HEK293T (cell line): ENCODE measurements around the gene PDPR.
"Not testable (repeated sequence)": the region's sequence is repeated elsewhere in the genome, so short reads cannot be mapped to it uniquely, and the experiment has no call there.

Experiments
- CTCF ChIA-PET: fragments of 350-600 bp; formaldehyde crosslinking; extraction: SDS; loops from one replicate; lab custom pipeline; 2021; ENCODE audit warnings: antibody characterized with exemption, inconsistent platforms; lab: Yijun Ruan, JAX
- POLR2A ChIA-PET: fragments of 350-600 bp; formaldehyde crosslinking; extraction: SDS; loops from one replicate; lab custom pipeline; 2020; ENCODE audit warnings: antibody characterized with exemption, inconsistent platforms; lab: Yijun Ruan, JAX
- DNase-seq: peaks from one replicate; pipeline ENCODE4 v3.0.0; 2012; ENCODE audit warnings: mixed read lengths; ENCODE audit errors: extremely low spot score
- ARNT ChIP-seq: fragments of 450-650 bp; IDR thresholded peaks from 2 replicates; pipeline ENCODE4 v1.6.1; 2017; ENCODE audit warnings: mild to moderate bottlenecking
- BHLHE40 ChIP-seq: fragments of 450-650 bp; IDR thresholded peaks from 2 replicates; pipeline ENCODE4 v1.6.1; 2016; ENCODE audit warnings: mild to moderate bottlenecking, moderate library complexity, borderline replicate concordance
- CTBP1 ChIP-seq: fragments of 450-650 bp; IDR thresholded peaks from 2 replicates; pipeline ENCODE4 v1.6.1; 2016; ENCODE audit warnings: borderline replicate concordance
- ELF4 ChIP-seq: fragments of 450-650 bp; IDR thresholded peaks from 2 replicates; pipeline ENCODE4 v1.6.1; 2017; ENCODE audit warnings: antibody characterized with exemption
- FOXA1 ChIP-seq: fragments of 450-650 bp; IDR thresholded peaks from 2 replicates; pipeline ENCODE4 v1.6.1; 2016; ENCODE audit warnings: mild to moderate bottlenecking
- FOXK2 ChIP-seq: fragments of 450-650 bp; IDR thresholded peaks from 2 replicates; pipeline ENCODE4 v1.6.1; 2016; ENCODE audit warnings: mild to moderate bottlenecking
- FOXM1 ChIP-seq: fragments of 450-650 bp; IDR thresholded peaks from 2 replicates; pipeline ENCODE4 v1.6.1; 2017; ENCODE audit warnings: mild to moderate bottlenecking, borderline replicate concordance
- HDGF ChIP-seq: fragments of 450-650 bp; IDR thresholded peaks from 2 replicates; pipeline ENCODE4 v1.6.1; 2017; ENCODE audit warnings: antibody characterized with exemption, borderline replicate concordance
- L3MBTL2 ChIP-seq: fragments of 450-650 bp; conservative IDR thresholded peaks from 2 replicates; pipeline ENCODE4 v1.6.1; 2016; ENCODE audit warnings: mild to moderate bottlenecking
- LEF1 ChIP-seq: fragments of 450-650 bp; IDR thresholded peaks from 2 replicates; pipeline ENCODE4 v1.6.1; 2017; ENCODE audit warnings: mild to moderate bottlenecking, borderline replicate concordance
- NFRKB ChIP-seq: fragments of 450-650 bp; IDR thresholded peaks from 2 replicates; pipeline ENCODE4 v1.6.1; 2016; ENCODE audit warnings: mild to moderate bottlenecking, moderate library complexity
- SP1 ChIP-seq: fragments of 450-650 bp; IDR thresholded peaks from 2 replicates; pipeline ENCODE4 v1.6.1; 2017
- SUZ12 ChIP-seq: fragments of 450-650 bp; IDR thresholded peaks from 2 replicates; pipeline ENCODE4 v1.6.1; 2016; ENCODE audit warnings: mild to moderate bottlenecking
- TARDBP ChIP-seq: fragments of 450-650 bp; IDR thresholded peaks from 2 replicates; pipeline ENCODE4 v1.6.1; 2016
- ZNF384 ChIP-seq: fragments of 450-650 bp; IDR thresholded peaks from 2 replicates; pipeline ENCODE4 v1.6.1; 2016
- TF ChIP-seq, protein P1 (sequence below): fragments of 450-650 bp; IDR thresholded peaks from 2 replicates; pipeline ENCODE4 v1.6.1; 2016

Gene PDPR

DNA sequence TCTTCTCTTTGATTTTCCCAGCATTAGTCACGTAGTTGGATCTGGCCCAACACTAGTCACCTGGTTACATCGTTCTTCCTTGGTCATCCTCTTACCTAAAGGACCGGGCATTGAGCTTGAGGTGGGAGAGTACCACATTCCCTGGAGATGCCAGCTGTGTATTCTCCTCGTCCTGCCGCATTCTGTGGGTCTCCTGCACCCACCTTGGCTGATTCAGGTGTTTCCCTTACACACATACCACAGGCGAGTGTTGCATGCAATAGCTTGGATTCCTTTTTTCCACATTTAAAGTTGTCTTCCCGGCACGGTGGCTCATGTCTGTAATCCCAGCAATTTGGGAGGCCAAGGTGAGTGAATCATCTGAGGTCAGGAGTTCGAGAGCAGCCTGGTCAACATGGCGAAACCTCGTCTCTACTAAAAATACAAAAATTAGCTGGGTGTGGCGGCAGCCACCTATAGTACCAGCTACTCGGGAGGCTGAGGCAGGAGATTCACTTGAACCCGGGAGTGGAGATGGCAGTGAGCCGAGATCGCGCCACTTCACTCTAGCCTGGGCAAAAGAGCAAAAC lies 37.9 kb downstream of the PDPR start:
- DNase-seq = no peak
- TF ChIP-seq NFRKB = no peak
- no peak for TF ChIP-seq BHLHE40
- no peak for TF ChIP-seq L3MBTL2
- TF ChIP-seq FOXK2 = no peak
- no peak for TF ChIP-seq SUZ12
- no peak for TF ChIP-seq CTBP1
- CTCF ChIA-PET = interaction anchor here (1.0 kb wide), 1 partner anchor 100 kb away, joined by 3 read pairs; the partner anchor contains the start of gene EXOSC6
- POLR2A ChIA-PET = no interaction called here

DNA sequence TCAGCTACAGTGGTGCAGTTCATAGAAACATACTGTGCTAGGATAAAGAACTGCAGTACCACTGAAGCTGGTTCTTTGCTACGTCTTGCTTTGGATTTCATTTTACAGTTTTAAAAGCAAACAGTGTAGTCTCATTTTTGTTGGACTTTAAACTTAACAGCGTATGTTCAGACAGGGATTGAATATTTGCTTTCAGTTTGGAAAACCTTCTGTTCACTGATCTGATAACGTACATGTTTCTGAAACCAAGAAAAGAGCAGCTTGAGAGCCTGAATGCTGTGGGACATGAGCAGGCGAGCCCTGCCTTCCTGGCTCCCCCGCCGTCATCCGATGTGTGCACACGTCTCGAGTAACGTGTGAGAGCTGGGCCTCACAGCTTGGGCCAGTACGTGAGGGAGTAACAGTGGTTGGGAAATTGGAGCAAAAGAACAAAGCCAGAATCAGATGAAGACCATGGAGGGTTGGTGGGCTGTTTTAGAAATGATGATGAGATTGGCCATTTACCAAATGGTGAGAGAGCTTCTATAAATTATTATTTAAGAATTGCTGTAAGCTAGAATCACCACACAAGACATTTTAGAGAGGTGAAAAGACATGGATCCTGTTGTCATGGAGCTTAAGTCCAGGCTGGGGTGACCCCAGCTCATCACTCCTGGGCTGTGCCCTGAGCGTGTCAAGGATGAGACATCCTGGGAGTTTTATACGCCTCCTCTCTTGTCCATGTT lies 38.6 kb downstream of the PDPR start:
- no peak for DNase-seq
- CTCF ChIA-PET = no interaction called here
- POLR2A ChIA-PET = no interaction called here
- TF ChIP-seq LEF1 (no peak), ZNF384 (no peak), HDGF (no peak)

DNA sequence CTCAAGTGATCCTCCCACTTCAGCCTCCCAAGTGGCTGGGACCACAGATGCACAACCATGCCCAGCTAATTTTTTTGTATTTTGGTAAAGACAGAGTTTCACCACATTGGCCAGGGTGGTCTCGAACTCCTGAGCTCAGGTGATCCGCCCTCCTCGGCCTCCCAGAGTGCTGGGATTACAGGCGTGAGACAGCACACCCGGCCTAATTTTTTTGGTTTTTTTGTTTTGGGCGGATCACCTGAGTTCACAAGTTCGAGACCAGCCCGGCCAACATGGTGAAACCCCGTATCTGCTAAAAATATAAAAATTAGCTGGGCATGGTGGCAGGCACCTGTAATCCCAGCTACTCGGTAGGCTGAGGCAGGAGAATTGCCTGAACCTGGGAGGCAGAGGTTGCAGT lies 40.6 kb downstream of the PDPR start:
- CTCF ChIA-PET, POLR2A ChIA-PET: not testable (repeated sequence)

DNA sequence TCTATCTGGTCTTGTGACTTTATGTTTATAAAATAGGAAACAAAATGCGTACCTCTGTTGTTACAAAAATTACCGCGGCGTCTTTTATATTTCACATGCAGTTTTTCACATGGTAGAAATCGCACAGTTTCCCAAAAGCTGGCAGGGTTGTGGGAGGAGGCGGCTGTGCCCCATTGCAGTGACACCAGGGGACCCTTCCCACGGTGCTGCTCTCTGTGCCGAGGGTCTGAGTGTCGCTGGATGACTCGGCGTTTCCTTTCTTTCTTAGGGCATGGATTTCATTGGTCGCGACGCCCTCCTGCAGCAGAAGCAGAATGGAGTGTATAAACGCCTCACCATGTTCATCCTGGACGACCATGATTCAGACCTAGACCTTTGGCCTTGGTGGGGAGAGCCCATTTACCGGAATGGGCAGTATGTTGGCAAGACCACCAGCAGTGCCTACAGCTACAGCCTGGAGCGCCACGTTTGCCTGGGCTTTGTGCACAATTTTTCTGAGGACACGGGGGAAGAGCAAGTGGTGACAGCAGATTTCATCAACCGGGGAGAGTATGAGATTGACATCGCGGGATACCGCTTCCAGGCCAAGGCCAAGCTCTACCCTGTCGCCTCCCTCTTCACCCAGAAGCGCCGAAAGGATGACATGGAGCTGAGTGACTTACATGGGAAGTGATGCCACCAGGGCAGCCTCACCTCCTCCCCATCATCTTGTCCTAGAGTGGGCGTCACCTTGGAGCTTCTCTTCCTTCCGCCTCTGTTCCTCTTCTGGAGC lies 42.3 kb downstream of the PDPR start:
- no peak for DNase-seq
- TF ChIP-seq BHLHE40 = no peak
- no peak for TF ChIP-seq FOXM1
- no peak for TF ChIP-seq SP1
- TF ChIP-seq, protein P1, sequence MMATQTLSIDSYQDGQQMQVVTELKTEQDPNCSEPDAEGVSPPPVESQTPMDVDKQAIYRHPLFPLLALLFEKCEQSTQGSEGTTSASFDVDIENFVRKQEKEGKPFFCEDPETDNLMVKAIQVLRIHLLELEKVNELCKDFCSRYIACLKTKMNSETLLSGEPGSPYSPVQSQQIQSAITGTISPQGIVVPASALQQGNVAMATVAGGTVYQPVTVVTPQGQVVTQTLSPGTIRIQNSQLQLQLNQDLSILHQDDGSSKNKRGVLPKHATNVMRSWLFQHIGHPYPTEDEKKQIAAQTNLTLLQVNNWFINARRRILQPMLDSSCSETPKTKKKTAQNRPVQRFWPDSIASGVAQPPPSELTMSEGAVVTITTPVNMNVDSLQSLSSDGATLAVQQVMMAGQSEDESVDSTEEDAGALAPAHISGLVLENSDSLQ = no peak
- no peak for TF ChIP-seq HDGF
- CTCF ChIA-PET = no interaction called here
- POLR2A ChIA-PET = no interaction called here

More for the DNA sequence above, 40.6 kb downstream of the PDPR start:
- DNase-seq = not testable (repeated sequence)

DNA sequence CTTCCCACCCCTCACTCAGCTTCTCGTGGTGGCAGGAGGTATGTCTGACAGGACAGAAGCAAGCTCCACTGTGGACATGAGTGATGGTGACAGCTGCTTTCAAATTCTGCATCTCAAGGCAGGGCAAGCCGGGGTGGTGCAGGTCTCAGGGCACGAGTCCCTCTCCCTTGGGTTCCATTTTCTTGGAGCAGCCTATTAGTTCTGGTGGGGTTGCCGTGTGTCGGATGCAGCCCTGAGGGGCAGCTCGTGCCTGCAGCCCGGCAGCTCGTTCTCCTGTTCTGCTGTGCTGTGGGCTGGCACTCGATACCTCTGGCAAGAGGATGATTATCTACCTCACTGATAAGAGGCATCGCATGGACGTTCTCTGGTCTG lies 43.0 kb downstream of the PDPR start:
- POLR2A ChIA-PET = no interaction called here

DNA sequence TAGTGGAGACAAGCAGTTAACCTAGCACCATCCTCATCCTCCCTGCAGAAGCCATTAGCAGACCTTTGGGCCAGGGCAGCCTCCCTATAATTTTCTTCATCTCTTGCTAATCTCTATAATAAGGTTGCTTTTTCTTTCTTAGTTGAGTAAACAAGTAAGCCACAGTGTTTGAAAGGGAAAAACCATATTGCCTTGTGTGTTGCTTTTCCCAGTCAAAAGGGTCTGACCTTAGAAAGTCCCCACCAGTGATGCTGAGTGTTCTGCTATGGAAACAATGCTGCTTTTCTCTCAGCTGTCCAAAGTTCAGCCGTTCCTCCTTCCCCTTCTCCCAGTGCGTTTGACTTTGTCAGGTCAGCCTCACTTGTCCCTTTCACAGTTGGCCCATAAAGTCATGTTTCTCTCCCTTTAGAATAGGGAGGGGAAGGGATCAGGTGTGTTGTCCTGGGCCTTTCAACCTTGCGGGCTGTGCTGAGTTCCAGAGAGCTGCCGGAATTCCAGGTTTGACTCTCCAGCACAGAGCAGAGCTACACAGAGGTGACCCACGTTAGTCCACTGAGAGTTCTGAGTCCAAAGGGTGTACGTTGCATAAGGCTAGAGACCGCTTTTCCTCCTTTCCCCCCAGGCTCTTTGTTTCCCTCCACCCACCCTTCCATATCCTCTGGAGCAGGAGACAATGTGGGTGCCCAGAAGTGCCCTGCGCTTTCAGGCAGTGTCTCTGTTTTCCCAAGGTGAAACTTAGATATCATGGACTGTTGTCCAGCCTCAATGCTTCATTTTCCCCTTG lies 43.5 kb downstream of the PDPR start:
- CTCF ChIA-PET = no interaction called here
- TF ChIP-seq ELF4 = no peak
- no peak for TF ChIP-seq FOXK2
- DNase-seq = no peak
- POLR2A ChIA-PET = no interaction called here

More for the DNA sequence above, 43.0 kb downstream of the PDPR start:
- CTCF ChIA-PET = no interaction called here
- no peak for DNase-seq
- no peak for TF ChIP-seq LEF1
- no peak for TF ChIP-seq L3MBTL2
- TF ChIP-seq SUZ12 = no peak
- TF ChIP-seq, protein P1 = no peak
- no peak for TF ChIP-seq ZNF384
- TF ChIP-seq HDGF = no peak
- no peak for TF ChIP-seq NFRKB
- TF ChIP-seq ARNT = no peak
- TF ChIP-seq SP1 = no peak
- no peak for TF ChIP-seq FOXM1
- TF ChIP-seq FOXA1 = no peak

DNA sequence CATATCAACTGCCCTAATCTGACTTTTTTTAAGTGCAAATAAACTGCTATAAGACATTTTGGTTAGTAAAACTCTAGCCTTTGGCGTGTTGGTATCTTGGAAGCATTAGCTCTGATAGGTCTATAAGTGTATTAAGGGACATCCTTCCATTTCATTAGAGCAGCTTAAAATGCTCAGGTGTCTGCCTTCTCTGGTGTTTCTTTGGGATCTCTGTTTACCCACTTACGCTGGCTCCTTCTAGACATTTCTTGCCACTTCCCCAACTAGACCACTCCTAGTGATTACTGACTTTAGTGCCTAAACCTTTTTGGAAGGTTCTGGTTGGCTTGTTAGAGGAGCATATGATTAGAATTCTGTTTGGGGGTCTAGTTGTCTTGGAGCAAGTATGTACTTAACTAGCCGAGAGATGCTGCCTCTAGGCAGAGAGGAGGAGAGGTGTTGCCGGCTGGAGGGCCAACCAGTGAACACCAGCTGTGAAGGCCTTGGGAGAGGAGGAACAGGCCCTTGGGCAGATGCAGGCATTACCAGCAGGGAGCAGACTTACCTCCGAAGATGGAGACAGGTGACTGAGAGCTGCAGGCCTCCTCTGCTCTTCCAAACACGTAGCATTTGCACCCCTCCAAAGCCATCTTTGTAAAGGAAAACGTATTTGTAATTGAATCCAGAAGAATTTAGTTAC lies 44.3 kb downstream of the PDPR start:
- CTCF ChIA-PET = no interaction called here
- POLR2A ChIA-PET = no interaction called here
- TF ChIP-seq ELF4 (no peak), FOXA1 (no peak), ARNT (no peak), FOXM1 (no peak), ZNF384 (no peak), L3MBTL2 (no peak), SP1 (no peak), TARDBP (no peak), NFRKB (no peak), CTBP1 (no peak), LEF1 (no peak)

More for the DNA sequence above, 44.3 kb downstream of the PDPR start:
- peak; percentile 8 for DNase-seq
